Nephron progenitor cell (in vitro differentiated cells): Measurements from ENCODE around the gene SIM2.
A peak's percentile ranks its signal among the peaks of the same experiment; 100 is the strongest.
"Not testable (repeated sequence)": the region's sequence is repeated elsewhere in the genome, so short reads cannot be mapped to it uniquely, and the experiment has no call there.

Experiments used
- DNase-seq: peaks from one replicate; pipeline ENCODE4 v3.0.0; 2021
- H3K27ac Mint-ChIP-seq: 2 replicates; pipeline ENCODE4 v1.8.0; 2021; ENCODE audit warnings: mild to moderate bottlenecking, moderate library complexity, mixed read lengths
- H3K27me3 Mint-ChIP-seq: 2 replicates; pipeline ENCODE4 v1.8.0; 2021; ENCODE audit warnings: mild to moderate bottlenecking, low read depth, mixed read lengths; ENCODE audit not compliant: poor library complexity
- H3K36me3 Mint-ChIP-seq: 2 replicates; pipeline ENCODE4 v1.8.0; 2021; ENCODE audit warnings: low read depth, mixed read lengths
- H3K4me1 Mint-ChIP-seq: 2 replicates; pipeline ENCODE4 v1.8.0; 2021; ENCODE audit warnings: mixed read lengths
- H3K4me3 Mint-ChIP-seq: 2 replicates; pipeline ENCODE4 v1.8.0; 2021; ENCODE audit warnings: mild to moderate bottlenecking, moderate library complexity, mixed read lengths
- H3K9me3 Mint-ChIP-seq: 2 replicates; pipeline ENCODE4 v1.8.0; 2021; ENCODE audit warnings: mild to moderate bottlenecking, moderate library complexity, mixed read lengths
- CTCF ChIP-seq: fragments of 200-600 bp; sonication (generic); IDR thresholded peaks from 2 replicates; pipeline ENCODE4 v1.5.0; 2021; ENCODE audit warnings: antibody characterized with exemption

The SIM2 gene

GRCh38 chr21:36668713-36669112 lies 30.2 kb upstream of the SIM2 start:
- peaks cover 33% of the 10 kb centered on the region for H3K4me1 Mint-ChIP-seq
- no peaks in the 10 kb centered on the region for H3K36me3 Mint-ChIP-seq
- peaks cover 39% of the 10 kb centered on the region for H3K27me3 Mint-ChIP-seq

GRCh38 chr21:36671836-36672235 lies 27.1 kb upstream of the SIM2 start:
- Mint-ChIP-seq H3K27ac (no peak overlapping the region), H3K4me1 (peaks cover 40% of the 10 kb centered on the region), H3K27me3 (peaks cover 28% of the 10 kb centered on the region), H3K4me3 (no peak overlapping the region), H3K9me3 (peaks cover 12% of the 10 kb centered on the region), H3K36me3 (peaks cover 2% of the 10 kb centered on the region)
- no peak for TF ChIP-seq CTCF
- no peak for DNase-seq

More at GRCh38 chr21:36668713-36669112, 30.2 kb upstream of the SIM2 start:
- TF ChIP-seq CTCF = no peak
- Mint-ChIP-seq H3K9me3 (no peaks in the 10 kb centered on the region), H3K4me3 (no peak overlapping the region), H3K27ac (no peak overlapping the region)
- DNase-seq = no peak

DNA sequence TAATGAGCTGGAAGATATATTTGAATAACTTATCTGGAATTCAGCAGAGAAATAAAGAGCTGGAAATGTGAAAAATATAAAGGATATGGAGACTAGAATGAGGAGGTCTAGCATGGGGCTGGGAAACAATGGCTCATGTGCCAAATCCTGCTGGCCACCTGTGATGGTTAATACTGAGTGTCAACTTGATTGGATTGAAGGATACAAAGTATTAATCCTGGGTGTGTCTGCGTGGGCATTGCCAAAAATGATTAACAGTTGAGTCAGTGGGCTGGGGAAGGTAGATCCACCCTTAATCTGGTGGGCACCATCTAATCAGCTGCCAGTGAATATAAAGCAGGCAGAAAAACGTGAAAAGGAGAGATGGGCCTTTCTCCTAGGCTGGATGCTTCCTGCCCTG lies 26.6 kb upstream of the SIM2 start:
- H3K4me3 Mint-ChIP-seq, DNase-seq: not testable (repeated sequence)
- H3K27me3 Mint-ChIP-seq = peaks cover 23% of the 10 kb centered on the region

GRCh38 chr21:36672737-36673136 lies 26.2 kb upstream of the SIM2 start:
- Mint-ChIP-seq H3K4me3 (no peak overlapping the region), H3K27ac (no peak overlapping the region), H3K4me1 (peaks cover 44% of the 10 kb centered on the region), H3K36me3 (peaks cover 6% of the 10 kb centered on the region), H3K9me3 (peaks cover 20% of the 10 kb centered on the region), H3K27me3 (peaks cover 19% of the 10 kb centered on the region)
- no peak for TF ChIP-seq CTCF
- no peak for DNase-seq

More for the DNA sequence above, 26.6 kb upstream of the SIM2 start:
- Mint-ChIP-seq H3K9me3 (peaks cover 17% of the 10 kb centered on the region), H3K4me1 (peaks cover 43% of the 10 kb centered on the region)
- not testable (repeated sequence) for H3K27ac Mint-ChIP-seq, H3K36me3 Mint-ChIP-seq

GRCh38 chr21:36676039-36676950 lies 22.6 kb upstream of the SIM2 start:
- Mint-ChIP-seq H3K4me3 (peak overlapping the region; percentile 18), H3K36me3 (peaks cover 22% of the 10 kb centered on the region), H3K9me3 (peaks cover 49% of the 10 kb centered on the region), H3K4me1 (peaks cover 24% of the 10 kb centered on the region), H3K27me3 (peaks cover 14% of the 10 kb centered on the region), H3K27ac (peak overlapping the region; percentile 16)
- no peak for DNase-seq
- no peak for TF ChIP-seq CTCF

- H3K4me3 Mint-ChIP-seq = no peak overlapping the region
- DNase-seq = no peak
- H3K27ac Mint-ChIP-seq = no peak overlapping the region
- H3K27me3 Mint-ChIP-seq = peaks cover 18% of the 10 kb centered on the region
- H3K36me3 Mint-ChIP-seq = peaks cover 29% of the 10 kb centered on the region
- H3K9me3 Mint-ChIP-seq = peaks cover 61% of the 10 kb centered on the region
- peaks cover 20% of the 10 kb centered on the region for H3K4me1 Mint-ChIP-seq
- TF ChIP-seq CTCF = no peak
Observed at GRCh38 chr21:36677443-36677842, 21.5 kb upstream of the SIM2 start.
